Measurements from ENCODE around the gene LRFN2. TPM values are rescaled to one million over a fixed set of nuclear protein-coding genes. Genes with fewer than 3 reads are reported as not detected.

Gene LRFN2
- total and polyA plus RNA-seq, 2 experiments from 2014 or later = 0.33 to 0.54 TPM

- 81% methylated on average over 5 of the region's 5 CpGs for WGBS (ENCODE audit: low lambda C conversion rate, missing lambda C conversion rate)
These were observed 44.0 kb downstream of the LRFN2 start for GRCh38 chr6:40543146-40543545.

GRCh38 chr6:40542175-40542764 lies 44.9 kb downstream of the LRFN2 start:
- 69% methylated on average over 5 of the region's 5 CpGs for WGBS (ENCODE audit: low lambda C conversion rate, missing lambda C conversion rate)
- no peak overlapping the region for H3K4me2 ChIP-seq
- TF ChIP-seq CTCF (IDR thresholded peaks at IDR 0.05; ENCODE audit: poor library complexity) (no peak), EZH2phosphoT487 (IDR thresholded peaks at IDR 0.05; ENCODE audit: low read depth, severe bottlenecking, unreplicated experiment) (no peak), EZH2 (IDR thresholded peaks at IDR 0.05; ENCODE audit: borderline replicate concordance) (no peak)

More at GRCh38 chr6:40543146-40543545, 44.0 kb downstream of the LRFN2 start:
- Histone ChIP-seq H3K27ac (no peak overlapping the region), H3K36me3 (replicated peaks; ENCODE audit: insufficient read depth, low read depth) (no peaks in the 10 kb centered on the region), H3K79me2 (no peaks in the 10 kb centered on the region), H3K9me2 (replicated peaks; ENCODE audit: insufficient read depth) (no peaks in the 10 kb centered on the region), H3K4me3 (no peak overlapping the region), H2AFZ (no peak overlapping the region), H4K20me1 (ENCODE audit: insufficient read depth, poor library complexity, severe bottlenecking) (no peaks in the 10 kb centered on the region), H3K4me2 (no peak overlapping the region), H3K9me3 (ENCODE audit: low read depth) (no peaks in the 10 kb centered on the region), H3K4me1 (ENCODE audit: insufficient read depth) (no peaks in the 10 kb centered on the region), H3K27me3 (peaks cover 3% of the 10 kb centered on the region)
- no peak for DNase-seq (ENCODE audit: low spot score)
- no peak for TF ChIP-seq EZH2 (IDR thresholded peaks at IDR 0.05; ENCODE audit: borderline replicate concordance)

GRCh38 chr6:40541556-40542174 lies 45.5 kb downstream of the LRFN2 start:
- Histone ChIP-seq H3K4me1 (ENCODE audit: insufficient read depth) (no peaks in the 10 kb centered on the region), H3K27me3 (peaks cover 3% of the 10 kb centered on the region), H3K4me3 (no peak overlapping the region), H2AFZ (no peak overlapping the region), H3K27ac (no peak overlapping the region), H3K36me3 (replicated peaks; ENCODE audit: insufficient read depth, low read depth) (no peaks in the 10 kb centered on the region), H3K79me2 (no peaks in the 10 kb centered on the region), H4K20me1 (ENCODE audit: insufficient read depth, poor library complexity, severe bottlenecking) (no peaks in the 10 kb centered on the region), H3K4me2 (no peak overlapping the region), H3K9me2 (replicated peaks; ENCODE audit: insufficient read depth) (no peaks in the 10 kb centered on the region), H3K9me3 (ENCODE audit: low read depth) (no peaks in the 10 kb centered on the region)
- no peak for TF ChIP-seq CTCF (IDR thresholded peaks at IDR 0.05; ENCODE audit: poor library complexity)
- TF ChIP-seq EZH2 (IDR thresholded peaks at IDR 0.05; ENCODE audit: borderline replicate concordance) = no peak
- no peak for TF ChIP-seq EZH2phosphoT487 (IDR thresholded peaks at IDR 0.05; ENCODE audit: low read depth, severe bottlenecking, unreplicated experiment)
- WGBS (ENCODE audit: low lambda C conversion rate, missing lambda C conversion rate) = 72% methylated on average over 8 of the region's 9 CpGs
- DNase-seq (ENCODE audit: low spot score) = no peak

More at GRCh38 chr6:40542175-40542764, 44.9 kb downstream of the LRFN2 start:
- no peak for DNase-seq (ENCODE audit: low spot score)
- Histone ChIP-seq H3K79me2 (no peaks in the 10 kb centered on the region), H3K9me2 (replicated peaks; ENCODE audit: insufficient read depth) (no peaks in the 10 kb centered on the region), H3K4me1 (ENCODE audit: insufficient read depth) (no peaks in the 10 kb centered on the region), H3K27me3 (peaks cover 3% of the 10 kb centered on the region), H3K27ac (no peak overlapping the region), H3K9me3 (ENCODE audit: low read depth) (no peaks in the 10 kb centered on the region), H4K20me1 (ENCODE audit: insufficient read depth, poor library complexity, severe bottlenecking) (no peaks in the 10 kb centered on the region), H3K36me3 (replicated peaks; ENCODE audit: insufficient read depth, low read depth) (no peaks in the 10 kb centered on the region), H3K4me3 (no peak overlapping the region), H2AFZ (no peak overlapping the region)

GRCh38 chr6:40540790-40541189 lies 46.4 kb downstream of the LRFN2 start:
- Histone ChIP-seq H2AFZ (no peak overlapping the region), H3K27me3 (peaks cover 3% of the 10 kb centered on the region), H3K27ac (no peak overlapping the region), H3K79me2 (no peaks in the 10 kb centered on the region), H3K9me3 (ENCODE audit: low read depth) (no peaks in the 10 kb centered on the region), H3K4me2 (no peak overlapping the region), H3K4me3 (no peak overlapping the region), H4K20me1 (ENCODE audit: insufficient read depth, poor library complexity, severe bottlenecking) (no peaks in the 10 kb centered on the region), H3K4me1 (ENCODE audit: insufficient read depth) (no peaks in the 10 kb centered on the region), H3K36me3 (replicated peaks; ENCODE audit: insufficient read depth, low read depth) (no peaks in the 10 kb centered on the region), H3K9me2 (replicated peaks; ENCODE audit: insufficient read depth) (no peaks in the 10 kb centered on the region)
- DNase-seq (ENCODE audit: low spot score) = no peak
- 90% methylated on average over 6 of the region's 6 CpGs for WGBS (ENCODE audit: low lambda C conversion rate, missing lambda C conversion rate)
- TF ChIP-seq EZH2 (IDR thresholded peaks at IDR 0.05; ENCODE audit: borderline replicate concordance) (no peak), EZH2phosphoT487 (IDR thresholded peaks at IDR 0.05; ENCODE audit: low read depth, severe bottlenecking, unreplicated experiment) (no peak), CTCF (IDR thresholded peaks at IDR 0.05; ENCODE audit: poor library complexity) (no peak)

Data from hepatocyte (in vitro differentiated cells).